OCI-LY1 (cell line): ENCODE data around the gene KSR1.
"Not testable (repeated sequence)": the region's sequence is repeated elsewhere in the genome, so short reads cannot be mapped to it uniquely, and the experiment has no call there.

ENCODE experiments used
- H2AFZ ChIP-seq: fragments of 200-600 bp; sonication (generic), shearing (Covaris generic); 2 replicates; pipeline ENCODE4 v1.6.0; 2014; ENCODE audit warnings: antibody characterized with exemption, mild to moderate bottlenecking, low read length
- H3F3A ChIP-seq: fragments of 200-600 bp; sonication (generic), shearing (Covaris generic); 2 replicates; pipeline ENCODE4 v1.6.0; 2014; ENCODE audit warnings: mild to moderate bottlenecking, antibody characterized with exemption, low read length, moderate library complexity; ENCODE audit not compliant: insufficient read depth
- H3K27ac ChIP-seq: fragments of 200-600 bp; sonication (generic); 2 replicates; pipeline ENCODE4 v1.5.1; 2014; ENCODE audit warnings: low read length, mixed run types, mild to moderate bottlenecking, low read depth; ENCODE audit not compliant: poor library complexity, severe bottlenecking
- H3K27me3 ChIP-seq: fragments of 200-600 bp; sonication (generic); 2 replicates; pipeline ENCODE4 v1.6.0; 2014; ENCODE audit warnings: antibody characterized with exemption, mild to moderate bottlenecking, low read length, moderate library complexity; ENCODE audit not compliant: insufficient read depth
- H3K36me3 ChIP-seq: fragments of 200-600 bp; sonication (generic); 2 replicates; pipeline ENCODE4 v1.6.1; 2014; ENCODE audit warnings: mild to moderate bottlenecking, antibody characterized with exemption, low read length, moderate library complexity, mixed read lengths; ENCODE audit not compliant: insufficient read depth
- H3K4me1 ChIP-seq: fragments of 200-600 bp; sonication (generic); 2 replicates; pipeline ENCODE4 v1.5.1; 2014; ENCODE audit warnings: mild to moderate bottlenecking, low read length, moderate library complexity; ENCODE audit not compliant: insufficient read depth, severe bottlenecking
- H3K4me2 ChIP-seq: fragments of 200-600 bp; sonication (generic), shearing (Covaris generic); 2 replicates; pipeline ENCODE4 v1.6.1; 2014; ENCODE audit warnings: low read length
- H3K4me3 ChIP-seq: fragments of 200-600 bp; sonication (generic); 2 replicates; pipeline ENCODE4 v1.5.1; 2014; ENCODE audit warnings: low read length, low read depth, mild to moderate bottlenecking, mixed read lengths; ENCODE audit not compliant: poor library complexity, severe bottlenecking
- H3K79me2 ChIP-seq: fragments of 200-600 bp; shearing (Covaris generic); 2 replicates; pipeline ENCODE4 v1.6.1; 2016; ENCODE audit warnings: mixed run types, low read length, mixed read lengths; ENCODE audit not compliant: insufficient read depth
- H3K9ac ChIP-seq: fragments of 200-600 bp; sonication (generic), shearing (Covaris generic); 2 replicates; pipeline ENCODE4 v1.6.1; 2014; ENCODE audit warnings: mild to moderate bottlenecking, low read length, mixed read lengths
- H3K9me2 ChIP-seq: fragments of 200-600 bp; sonication (generic), shearing (Covaris generic); 2 replicates; pipeline ENCODE4 v1.6.1; 2014; ENCODE audit warnings: low read depth, mild to moderate bottlenecking, low read length, mixed read lengths
- H3K9me3 ChIP-seq: fragments of 200-600 bp; shearing (Covaris generic); 2 replicates; pipeline ENCODE4 v1.6.1; 2014; ENCODE audit warnings: low read length, mixed read lengths
- H4K20me1 ChIP-seq: fragments of 200-600 bp; sonication (generic), shearing (Covaris generic); 2 replicates; pipeline ENCODE4 v1.6.0; 2016; ENCODE audit warnings: mild to moderate bottlenecking, low read length; ENCODE audit not compliant: insufficient read depth
- EZH2 ChIP-seq: fragments of 200-600 bp; sonication (generic), shearing (Covaris generic); IDR thresholded peaks from 2 replicates; pipeline ENCODE4 v1.8.0; 2017; ENCODE audit warnings: borderline replicate concordance, mixed run types, mild to moderate bottlenecking, antibody characterized with exemption, low read length, moderate library complexity, mixed read lengths
- TF ChIP-seq, protein P1 (sequence below): fragments of 200-600 bp; sonication (generic), shearing (Covaris generic); IDR thresholded peaks from 2 replicates; pipeline ENCODE4 v1.5.1; 2017; ENCODE audit warnings: mild to moderate bottlenecking, antibody characterized with exemption, low read length, moderate library complexity, mixed read lengths

KSR1 gene

DNA sequence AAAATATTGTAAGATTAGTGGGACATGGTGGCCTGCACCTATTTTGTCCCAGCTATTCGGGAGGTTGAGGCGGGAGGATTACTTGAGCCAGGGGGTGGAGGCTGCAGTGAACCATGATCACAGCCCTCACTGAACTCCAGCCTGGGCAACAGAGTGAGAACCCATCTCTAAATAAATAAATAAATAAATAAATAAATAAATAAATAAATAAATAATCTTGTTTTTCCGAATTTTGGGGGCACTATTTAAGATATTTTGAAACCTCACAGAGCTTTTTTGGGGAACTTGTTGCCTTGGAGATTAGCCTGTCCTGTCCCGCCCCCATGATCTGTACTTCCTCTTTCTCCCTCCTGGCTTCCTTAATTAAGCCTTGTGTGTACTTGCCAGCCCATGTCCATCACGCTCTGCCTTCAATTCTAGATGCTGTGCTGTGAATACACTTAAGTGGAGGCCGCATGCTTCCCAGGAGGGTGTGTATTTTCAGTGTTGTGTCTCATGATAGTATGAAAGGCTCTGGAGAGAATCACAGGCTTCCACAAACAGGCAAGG, 179.1 kb downstream of the KSR1 start:
- Histone ChIP-seq H2AFZ (no peak overlapping the region), H3K27me3 (no peaks in the 10 kb centered on the region), H3K9me2 (no peaks in the 10 kb centered on the region), H3K4me2 (no peak overlapping the region), H3K4me1 (peaks cover 4% of the 10 kb centered on the region), H4K20me1 (no peaks in the 10 kb centered on the region), H3K9ac (no peak overlapping the region), H3F3A (no peaks in the 10 kb centered on the region), H3K4me3 (no peak overlapping the region), H3K36me3 (no peaks in the 10 kb centered on the region), H3K79me2 (no peaks in the 10 kb centered on the region), H3K27ac (no peak overlapping the region), H3K9me3 (no peaks in the 10 kb centered on the region)
- TF ChIP-seq, protein P1, sequence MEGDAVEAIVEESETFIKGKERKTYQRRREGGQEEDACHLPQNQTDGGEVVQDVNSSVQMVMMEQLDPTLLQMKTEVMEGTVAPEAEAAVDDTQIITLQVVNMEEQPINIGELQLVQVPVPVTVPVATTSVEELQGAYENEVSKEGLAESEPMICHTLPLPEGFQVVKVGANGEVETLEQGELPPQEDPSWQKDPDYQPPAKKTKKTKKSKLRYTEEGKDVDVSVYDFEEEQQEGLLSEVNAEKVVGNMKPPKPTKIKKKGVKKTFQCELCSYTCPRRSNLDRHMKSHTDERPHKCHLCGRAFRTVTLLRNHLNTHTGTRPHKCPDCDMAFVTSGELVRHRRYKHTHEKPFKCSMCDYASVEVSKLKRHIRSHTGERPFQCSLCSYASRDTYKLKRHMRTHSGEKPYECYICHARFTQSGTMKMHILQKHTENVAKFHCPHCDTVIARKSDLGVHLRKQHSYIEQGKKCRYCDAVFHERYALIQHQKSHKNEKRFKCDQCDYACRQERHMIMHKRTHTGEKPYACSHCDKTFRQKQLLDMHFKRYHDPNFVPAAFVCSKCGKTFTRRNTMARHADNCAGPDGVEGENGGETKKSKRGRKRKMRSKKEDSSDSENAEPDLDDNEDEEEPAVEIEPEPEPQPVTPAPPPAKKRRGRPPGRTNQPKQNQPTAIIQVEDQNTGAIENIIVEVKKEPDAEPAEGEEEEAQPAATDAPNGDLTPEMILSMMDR = no peak
- no peak for TF ChIP-seq EZH2

DNA sequence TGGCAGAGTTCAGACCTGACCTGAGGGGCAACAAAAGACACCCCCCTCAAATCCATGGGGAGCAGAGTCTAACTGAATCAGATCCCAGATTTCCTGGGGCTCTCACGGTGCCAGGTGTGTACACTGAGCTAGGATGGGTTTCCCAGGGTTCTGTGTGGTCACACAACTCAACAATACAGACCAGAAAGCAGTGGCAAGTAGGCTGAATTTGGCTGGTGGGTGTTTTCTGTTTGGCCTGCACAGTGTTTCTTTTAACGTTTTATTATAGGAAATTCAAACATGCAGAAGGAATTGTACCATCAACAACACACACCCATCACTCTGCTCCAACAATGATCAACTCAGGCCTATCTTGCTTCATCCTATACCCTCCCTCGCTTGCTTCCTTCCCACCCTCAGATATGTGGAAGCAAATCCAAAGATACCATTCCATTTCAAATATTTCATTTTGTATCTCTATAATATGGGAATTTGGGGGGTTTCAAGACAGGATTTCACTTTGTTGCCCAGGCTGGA, 179.8 kb downstream of the KSR1 start:
- H3K9me3 ChIP-seq, H3F3A ChIP-seq, H3K4me1 ChIP-seq, H3K36me3 ChIP-seq, H3K79me2 ChIP-seq, H4K20me1 ChIP-seq, H3K9me2 ChIP-seq, H3K9ac ChIP-seq, H3K4me3 ChIP-seq, H2AFZ ChIP-seq, H3K27me3 ChIP-seq, H3K4me2 ChIP-seq, H3K27ac ChIP-seq: not testable (repeated sequence)

DNA sequence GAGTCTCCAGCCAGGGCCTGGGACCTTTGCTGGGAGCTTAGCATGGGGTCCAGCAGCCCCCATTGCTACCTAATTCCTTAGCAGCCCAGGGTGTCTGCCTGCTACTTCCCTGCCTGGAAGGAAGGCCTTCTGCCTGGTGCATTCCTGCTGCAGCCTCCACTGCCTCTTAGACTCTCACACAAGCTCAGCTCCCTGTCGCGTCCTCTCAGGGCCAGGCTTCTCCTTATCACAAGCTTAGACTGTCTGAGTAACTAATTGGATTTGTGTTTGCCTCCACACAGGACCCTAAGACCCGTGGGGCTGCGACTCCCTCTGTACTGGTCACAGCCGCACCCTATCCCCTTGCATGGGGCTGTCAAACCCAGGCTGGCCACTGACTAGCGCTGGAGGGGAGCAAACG, 181.6 kb downstream of the KSR1 start:
- H3K9me2 ChIP-seq, H3K9me3 ChIP-seq, H3K9ac ChIP-seq: not testable (repeated sequence)

DNA sequence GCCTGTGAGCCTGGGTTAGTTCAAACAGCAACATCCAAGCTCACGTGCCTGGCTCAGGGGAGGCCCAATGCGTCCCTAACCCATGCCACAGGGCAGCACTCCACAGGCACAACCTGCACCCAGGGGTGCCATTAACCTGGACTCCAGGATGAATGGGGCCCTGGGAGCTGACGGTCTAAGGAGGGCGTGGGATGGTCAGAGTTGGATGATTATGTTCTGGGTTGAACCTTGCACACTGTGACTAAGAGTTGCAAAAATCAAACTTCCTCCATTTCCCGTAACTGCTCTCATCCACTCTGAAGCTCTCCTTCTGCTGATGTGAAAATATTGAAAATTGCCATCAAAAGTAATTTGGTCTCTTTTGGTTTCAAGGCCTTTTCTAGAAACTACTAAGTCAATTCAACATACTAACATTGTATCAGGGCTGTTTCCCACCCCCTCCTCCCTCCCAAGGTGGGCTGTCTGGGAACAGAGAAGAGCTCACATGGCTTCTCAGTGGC, 182.2 kb downstream of the KSR1 start:
- H3K4me1 ChIP-seq, H3K9me2 ChIP-seq, H3K4me2 ChIP-seq, H2AFZ ChIP-seq, H3K9me3 ChIP-seq, H4K20me1 ChIP-seq, H3K36me3 ChIP-seq, H3K27me3 ChIP-seq, H3K4me3 ChIP-seq, H3K27ac ChIP-seq, H3K9ac ChIP-seq, H3F3A ChIP-seq, H3K79me2 ChIP-seq: not testable (repeated sequence)

More for the DNA sequence above, 181.6 kb downstream of the KSR1 start:
- H2AFZ ChIP-seq, H4K20me1 ChIP-seq, H3K4me1 ChIP-seq, H3K27ac ChIP-seq, H3K4me3 ChIP-seq, H3K27me3 ChIP-seq, H3K36me3 ChIP-seq, H3F3A ChIP-seq, H3K79me2 ChIP-seq, H3K4me2 ChIP-seq: not testable (repeated sequence)
